CD4-positive, alpha-beta T cell (primary cell): ENCODE measurements around the gene MED27. TPM values are rescaled to one million over a fixed set of nuclear protein-coding genes. Genes with fewer than 3 reads are reported as not detected.

Experiments used
- ATAC-seq: fragments of 200-7000 bp; cut with Tn5 transposase; one replicate; pipeline ENCODE4 v1.10.0; 2022; ENCODE audit warnings: mild to moderate bottlenecking; ENCODE audit not compliant: poor library complexity
- CTCF ChIA-PET: fragments of 350-600 bp; sonication (Branson Sonifier 250); formaldehyde crosslinking; loops from one replicate; lab custom pipeline; 2021; ENCODE audit warnings: antibody characterized with exemption, inconsistent platforms; lab: Charles Lee
- POLR2A ChIA-PET: fragments of 350-600 bp; sonication (Branson Sonifier 250); formaldehyde crosslinking; loops from one replicate; lab custom pipeline; 2021; ENCODE audit warnings: antibody characterized with exemption, inconsistent platforms; lab: Charles Lee
- DNase-seq, 14 experiments: peaks; one replicate each; pipeline ENCODE4 v3.0.0-alpha.2; 2013 to 2020; ENCODE audit warnings: mixed read lengths in 2 of 14
- H3K27ac ChIP-seq, 2 donors: one replicate each; pipeline versions ENCODE4 v1.5.1 to v1.7.0; 2013; ENCODE audit warnings: low read length in 2 of 2, low read depth in 1 of 2, mild to moderate bottlenecking in 1 of 2
- H3K27me3 ChIP-seq, 2 experiments: 1 replicate in 1 of 2; 2 replicates in 1 of 2; pipeline versions ENCODE4 v1.6.1 to v1.7.0; 2013; ENCODE audit warnings: low read length in 2 of 2, control low read depth in 1 of 2, mild to moderate bottlenecking in 1 of 2, moderate library complexity in 1 of 2; ENCODE audit not compliant: insufficient read depth in 2 of 2, control insufficient read depth in 1 of 2
- H3K36me3 ChIP-seq: one replicate; pipeline ENCODE4 v1.6.1; 2013; ENCODE audit warnings: low read length, control low read depth; ENCODE audit not compliant: insufficient read depth
- H3K4me1 ChIP-seq: one replicate; pipeline ENCODE4 v1.6.1; 2013; ENCODE audit warnings: low read length, control low read depth; ENCODE audit not compliant: insufficient read depth
- H3K4me3 ChIP-seq: one replicate; pipeline ENCODE4 v1.5.1; 2013; ENCODE audit warnings: mild to moderate bottlenecking, low read length, moderate library complexity
- H3K9me3 ChIP-seq, 2 experiments: 1 replicate in 1 of 2; 2 replicates in 1 of 2; pipeline versions ENCODE4 v1.6.1 to v1.7.0; 2013; ENCODE audit warnings: low read length in 2 of 2, mild to moderate bottlenecking in 2 of 2, control low read depth in 1 of 2, moderate library complexity in 1 of 2; ENCODE audit not compliant: control insufficient read depth in 1 of 2, insufficient read depth in 1 of 2
- H3K27ac Mint-ChIP-seq: one replicate; pipeline ENCODE4 v1.8.0; 2020; ENCODE audit warnings: mixed read lengths
- H3K27me3 Mint-ChIP-seq: one replicate; pipeline ENCODE4 v1.8.0; 2021; ENCODE audit warnings: mixed read lengths
- H3K36me3 Mint-ChIP-seq: one replicate; pipeline ENCODE4 v1.8.0; 2021; ENCODE audit warnings: low read depth, mixed read lengths
- H3K4me1 Mint-ChIP-seq: one replicate; pipeline ENCODE4 v1.8.0; 2021; ENCODE audit warnings: low read depth, mixed read lengths
- H3K4me3 Mint-ChIP-seq: one replicate; pipeline ENCODE4 v1.8.0; 2020; ENCODE audit warnings: mild to moderate bottlenecking, mixed read lengths
- H3K9me3 Mint-ChIP-seq: one replicate; pipeline ENCODE4 v1.8.0; 2020; ENCODE audit warnings: mixed read lengths
- CTCF ChIP-seq: fragments of 200-600 bp; IDR thresholded peaks from one replicate; pipeline ENCODE4 v1.8.0; 2022; ENCODE audit warnings: antibody characterized with exemption, mild to moderate bottlenecking
- intact Hi-C, 2 experiments: fragments of 100-400 bp; cut with DNase I in 1 of 2; cut with micrococcal nuclease in 1 of 2; formaldehyde crosslinking; loops; one replicate each; pipeline versions ENCODE4 v1.15.1 to v1.9.0; 2023 to 2025; cut with DNase I, micrococcal nuclease
- total RNA-seq, 174 experiments: library from RNA in 2 of 174; stranded (reverse) in 2 of 174; gene quantifications; one replicate each; pipeline ENCODE4 v1.2.3 and lab custom pipeline; 2021 to 2026

MED27 gene
- total RNA-seq, 2 experiments from 2014 or later: 15.0 to 17.4 TPM

- TF ChIP-seq CTCF: no peak
- H3K4me1 Mint-ChIP-seq: peaks cover 14% of the 10 kb centered on the region
- peaks cover 4% of the 10 kb centered on the region for H3K27me3 Mint-ChIP-seq
- no peak overlapping the region for H3K4me3 ChIP-seq
- H3K4me1 ChIP-seq: peaks cover 27% of the 10 kb centered on the region
- ATAC-seq: no peak
- DNase-seq: peak in 2 of 14 experiments; percentile 7 to 57
- H3K27me3 ChIP-seq: peaks cover 0 to 1% of the 10 kb centered on the region in 2 experiments
- peaks cover 0 to 16% of the 10 kb centered on the region in 2 experiments for H3K9me3 ChIP-seq
- peak overlapping the region; percentile 97 for H3K27ac Mint-ChIP-seq
- intact Hi-C loops: no loop called here
- ChIA-PET POLR2A (no interaction called here), CTCF (no interaction called here)
- no peaks in the 10 kb centered on the region for H3K36me3 Mint-ChIP-seq
- no peak overlapping the region for H3K4me3 Mint-ChIP-seq
- H3K36me3 ChIP-seq: no peaks in the 10 kb centered on the region
- H3K27ac ChIP-seq: peak overlapping the region in 1 of 2 donors; percentile 58
- H3K9me3 Mint-ChIP-seq: no peaks in the 10 kb centered on the region
These were observed 239.4 kb downstream of the MED27 start for GRCh38 chr9:131840220-131840619.

- DNase-seq (peak in 13 of 14 experiments; percentile 4 to 76 (median 49)), ATAC-seq (peak; percentile 79)
- Histone ChIP-seq H3K27me3 (peaks cover 0 to 3% of the 10 kb centered on the region in 2 experiments), H3K36me3 (no peaks in the 10 kb centered on the region), H3K27ac (peak overlapping the region in 1 of 2 donors; percentile 58), H3K9me3 (peaks cover under 1 to 23% of the 10 kb centered on the region in 2 experiments), H3K4me3 (no peak overlapping the region), H3K4me1 (peaks cover 27% of the 10 kb centered on the region)
- Mint-ChIP-seq H3K27ac (peak overlapping the region; percentile 97), H3K4me3 (peak overlapping the region; percentile 17), H3K36me3 (no peaks in the 10 kb centered on the region), H3K4me1 (peaks cover 14% of the 10 kb centered on the region), H3K9me3 (no peaks in the 10 kb centered on the region), H3K27me3 (peaks cover 4% of the 10 kb centered on the region)
- intact Hi-C loops: no loop called here
- no peak for TF ChIP-seq CTCF
- ChIA-PET POLR2A (no interaction called here), CTCF (no interaction called here)
These were observed 240.2 kb downstream of the MED27 start for GRCh38 chr9:131839281-131840084.

- H3K36me3 Mint-ChIP-seq: no peaks in the 10 kb centered on the region
- no peak overlapping the region for H3K4me3 Mint-ChIP-seq
- Histone ChIP-seq H3K36me3 (no peaks in the 10 kb centered on the region), H3K27ac (peak overlapping the region in 1 of 2 donors; percentile 58), H3K4me3 (no peak overlapping the region), H3K9me3 (peaks cover 8 to 27% of the 10 kb centered on the region in 2 experiments), H3K27me3 (peaks cover 0 to 3% of the 10 kb centered on the region in 2 experiments), H3K4me1 (peaks cover 27% of the 10 kb centered on the region)
- no peak for DNase-seq
- TF ChIP-seq CTCF: no peak
- H3K27ac Mint-ChIP-seq: peak overlapping the region; percentile 97
- intact Hi-C loops: no loop called here
- H3K9me3 Mint-ChIP-seq: no peaks in the 10 kb centered on the region
- peaks cover 4% of the 10 kb centered on the region for H3K27me3 Mint-ChIP-seq
- POLR2A ChIA-PET: no interaction called here
- H3K4me1 Mint-ChIP-seq: peaks cover 14% of the 10 kb centered on the region
- no peak for ATAC-seq
- CTCF ChIA-PET: no interaction called here
These were observed 241.0 kb downstream of the MED27 start for GRCh38 chr9:131838530-131839280.
